Hematopoietic multipotent progenitor cell treated with erythropoietin and hydrocortisone succinate and interleukin-3 and kit ligand, for 8 days (in vitro differentiated cells): ENCODE measurements around the gene PCNX3.

Experiments
- DNase-seq: peaks from one replicate; pipeline ENCODE4 v3.0.0-alpha.2; 2015

PCNX3 gene

DNA sequence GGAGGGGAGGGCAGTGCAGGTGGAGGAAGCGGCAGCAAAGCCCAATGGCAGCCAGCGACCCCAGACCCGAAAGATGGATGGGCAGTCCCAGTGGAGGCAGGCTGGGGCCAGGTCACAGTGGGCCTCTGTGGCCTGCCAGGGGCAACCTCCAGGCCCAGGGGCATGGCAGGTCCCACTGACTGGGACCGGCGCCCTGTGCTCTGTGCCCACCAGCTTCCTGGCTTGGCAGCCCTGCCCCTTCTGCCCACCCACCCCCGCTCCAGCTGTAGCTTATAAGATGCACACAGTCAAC lies 15.7 kb upstream of the PCNX3 start:
- no peak for DNase-seq

- no peak for DNase-seq
These were observed 11.3 kb upstream of the PCNX3 start for GRCh38 chr11:65604258-65604657.

DNA sequence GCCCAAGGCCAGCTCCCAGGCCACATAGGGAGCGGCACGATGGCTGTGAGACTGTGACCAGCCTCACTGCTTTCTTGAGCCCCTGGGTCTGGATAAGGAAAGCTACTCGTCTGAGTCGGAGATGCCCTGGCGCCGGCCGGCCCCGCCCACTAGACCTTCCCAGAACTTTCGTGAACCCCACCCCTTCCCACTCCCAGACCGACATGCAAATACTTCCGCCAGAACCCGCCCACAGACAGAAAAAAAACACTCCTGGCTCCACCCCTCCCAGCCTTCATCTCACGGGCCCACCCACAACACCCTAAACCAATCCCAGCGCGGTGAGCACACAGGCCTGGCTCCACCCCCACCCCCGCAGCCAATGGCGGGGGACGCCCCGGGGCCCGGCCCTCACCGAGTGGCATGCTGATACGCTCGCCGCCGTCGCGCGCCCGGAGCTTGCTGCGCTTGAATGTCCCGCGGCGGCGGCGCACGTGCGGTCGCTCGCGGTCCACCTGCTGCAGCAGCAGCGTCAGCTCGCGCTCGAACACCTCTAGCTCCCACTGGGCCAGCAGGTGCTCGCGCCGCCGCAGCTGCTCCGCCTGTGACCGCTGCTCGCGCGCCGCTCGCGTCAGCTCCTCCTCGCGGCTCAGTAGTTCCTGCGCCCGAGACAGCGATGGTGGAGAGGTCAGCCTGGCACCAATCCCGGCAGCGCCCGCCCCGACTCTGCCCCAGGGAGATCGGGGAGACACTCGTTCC lies 8.5 kb upstream of the PCNX3 start:
- peak; percentile 38 for DNase-seq

DNA sequence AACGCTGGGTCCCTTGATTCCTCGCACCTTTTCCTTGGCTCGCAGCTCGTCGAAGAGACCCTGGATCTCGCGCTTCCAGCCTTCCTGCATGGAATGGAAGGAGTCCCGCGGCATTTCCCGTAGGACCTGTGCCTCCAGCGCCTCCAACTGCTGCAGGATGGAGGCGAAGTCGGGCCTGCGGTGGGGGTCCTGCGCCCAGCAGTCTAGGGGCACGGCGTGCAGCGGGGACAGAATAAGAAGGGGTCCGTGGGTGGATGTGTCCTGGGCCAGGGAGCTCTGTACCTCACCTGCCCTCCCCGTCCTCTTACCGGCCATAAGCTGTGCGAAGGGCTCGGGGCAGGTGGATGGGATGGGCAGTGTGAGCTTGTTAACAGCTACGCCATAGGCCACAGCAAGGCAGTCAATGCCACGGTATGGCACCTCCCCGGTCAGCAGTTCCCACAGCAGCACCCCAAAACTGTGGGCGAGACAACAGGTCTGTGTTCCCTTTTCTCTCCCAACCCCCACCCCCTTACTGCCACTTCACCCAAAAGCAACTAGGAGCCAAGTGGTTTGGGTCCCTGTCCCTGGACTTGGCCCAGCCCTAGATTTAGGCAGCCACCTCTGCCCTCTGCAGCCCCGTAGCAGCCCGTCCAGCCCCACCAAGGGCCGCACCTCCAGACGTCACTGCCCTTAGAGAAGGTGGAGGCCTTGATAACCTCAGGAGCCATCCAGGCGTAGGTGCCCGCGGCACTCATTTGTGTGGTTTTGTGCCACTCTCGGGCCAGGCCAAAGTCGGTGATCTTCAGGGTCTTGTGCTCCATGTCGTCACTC lies 7.8 kb upstream of the PCNX3 start:
- DNase-seq: no peak

DNA sequence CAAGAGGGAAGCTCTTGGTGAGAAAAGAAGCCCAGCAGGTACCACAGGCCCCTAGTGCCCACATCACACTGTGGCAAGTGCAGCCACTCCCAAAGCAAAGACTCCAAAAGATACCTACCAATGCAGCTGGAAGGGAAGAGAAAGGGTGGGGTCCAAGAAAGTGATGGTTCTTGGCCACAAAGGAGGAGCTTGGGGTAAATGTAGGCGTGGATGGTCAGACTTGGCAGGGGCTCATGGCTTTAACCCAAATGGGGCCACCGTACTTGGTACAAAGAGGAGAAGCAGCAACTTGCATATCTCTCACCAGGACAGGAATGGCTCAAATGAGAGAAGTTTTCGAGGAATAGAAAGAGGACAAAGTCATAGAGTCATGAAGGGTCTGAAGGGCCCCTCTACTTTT lies 6.3 kb upstream of the PCNX3 start:
- DNase-seq: peak; percentile 86

DNA sequence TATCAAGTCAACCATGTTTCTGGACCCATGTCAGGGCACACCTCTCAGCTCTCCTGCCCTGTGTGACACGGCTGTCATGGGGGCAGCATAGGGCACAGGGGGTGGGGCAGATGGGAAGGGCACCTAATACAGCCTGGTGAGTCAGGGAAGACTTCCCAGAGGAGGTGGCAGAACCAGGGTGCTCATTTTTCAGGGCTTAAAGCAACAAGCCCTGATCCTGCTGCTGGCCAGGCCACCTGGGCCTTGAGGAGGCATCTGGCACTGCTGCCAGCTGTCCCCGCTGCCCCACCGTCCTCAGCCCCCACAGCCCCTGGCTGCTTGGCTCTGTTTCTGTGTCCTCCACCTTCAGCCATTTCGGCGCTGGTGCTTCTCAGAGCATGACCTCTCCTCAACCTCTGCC lies 5.9 kb upstream of the PCNX3 start:
- no peak for DNase-seq

GRCh38 chr11:65610404-65610803 lies 5.2 kb upstream of the PCNX3 start:
- no peak for DNase-seq

DNA sequence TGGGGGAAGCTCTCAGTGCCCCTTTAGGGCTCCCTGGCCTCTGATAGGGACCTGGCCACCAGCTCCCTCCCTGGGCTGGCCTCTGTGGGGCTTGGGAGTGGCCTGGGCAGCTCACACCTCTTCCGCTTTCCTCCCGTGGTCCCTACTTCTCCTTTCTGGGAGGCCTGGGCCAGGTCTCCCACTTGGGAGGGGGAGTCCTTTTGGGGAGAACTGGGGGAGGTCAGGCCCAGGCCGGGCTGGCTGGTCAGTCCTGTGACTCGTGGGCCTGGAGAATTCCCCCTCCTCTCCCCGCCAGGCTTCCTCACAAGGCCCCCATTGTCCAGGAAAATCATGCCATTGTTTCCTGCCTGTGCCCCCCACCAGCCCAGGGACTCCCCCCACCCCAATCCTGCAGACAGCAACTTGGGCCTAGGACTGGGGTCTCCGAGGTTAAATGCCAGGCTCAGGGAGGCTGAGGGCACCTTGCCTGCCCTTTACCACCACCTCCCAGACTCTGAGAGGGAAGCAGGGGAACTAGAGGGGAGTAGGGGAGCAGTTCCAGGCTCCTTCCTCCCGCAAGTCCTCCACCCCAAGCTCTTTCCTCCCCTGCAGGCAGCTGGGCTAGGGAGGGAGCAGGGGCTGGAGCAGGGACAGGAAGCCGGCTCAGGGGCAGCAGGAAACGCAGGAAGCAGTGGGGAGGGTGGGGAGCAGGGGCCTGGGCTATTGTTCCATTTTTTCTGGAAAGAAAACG lies 4.4 kb upstream of the PCNX3 start:
- DNase-seq: peak; percentile 23

DNA sequence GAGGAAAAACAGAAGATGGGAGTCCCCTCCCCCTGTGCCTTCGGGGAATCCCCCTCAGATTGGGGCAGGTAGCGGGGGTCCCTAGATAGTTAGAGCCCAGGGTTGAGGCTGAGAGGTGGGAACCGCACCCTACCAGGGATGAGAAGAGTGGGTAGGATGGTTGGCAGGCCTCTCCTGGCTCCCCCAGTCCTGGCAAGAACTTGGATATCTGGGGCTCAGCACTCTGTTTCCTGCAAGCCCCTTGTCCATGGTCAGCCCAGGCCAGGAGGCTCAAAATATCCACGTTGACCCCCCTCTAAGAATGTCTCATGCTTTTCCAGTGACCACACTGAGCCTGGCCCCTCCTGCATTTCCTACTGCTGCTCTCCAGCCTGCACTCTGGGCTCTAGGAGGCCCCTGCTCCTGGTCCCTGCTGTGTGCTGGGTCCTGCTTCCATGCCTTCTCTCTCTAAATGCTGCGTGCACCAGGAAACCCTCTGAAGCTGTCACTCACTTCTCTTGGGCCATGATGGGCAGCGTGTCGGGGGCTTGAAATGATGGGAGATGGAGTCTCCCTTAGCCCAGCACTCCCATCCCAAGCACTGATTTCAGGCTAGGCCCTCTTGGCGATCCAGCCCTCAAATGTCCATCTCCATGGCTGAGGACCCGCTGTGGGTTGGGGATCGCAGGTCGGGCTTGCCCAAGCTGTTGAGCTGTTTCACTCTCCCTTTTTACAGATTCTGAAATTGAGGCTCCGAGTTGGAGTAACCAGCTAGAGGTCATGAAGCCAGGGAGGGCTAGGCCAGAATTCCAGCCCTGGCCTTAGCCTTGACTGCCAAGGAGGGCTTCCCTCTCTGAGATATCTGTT lies 3.6 kb upstream of the PCNX3 start:
- DNase-seq: no peak

GRCh38 chr11:65612691-65613090 lies 2.9 kb upstream of the PCNX3 start:
- DNase-seq: no peak

- no peak for DNase-seq
These were observed 2.3 kb upstream of the PCNX3 start for GRCh38 chr11:65613091-65613928.

DNA sequence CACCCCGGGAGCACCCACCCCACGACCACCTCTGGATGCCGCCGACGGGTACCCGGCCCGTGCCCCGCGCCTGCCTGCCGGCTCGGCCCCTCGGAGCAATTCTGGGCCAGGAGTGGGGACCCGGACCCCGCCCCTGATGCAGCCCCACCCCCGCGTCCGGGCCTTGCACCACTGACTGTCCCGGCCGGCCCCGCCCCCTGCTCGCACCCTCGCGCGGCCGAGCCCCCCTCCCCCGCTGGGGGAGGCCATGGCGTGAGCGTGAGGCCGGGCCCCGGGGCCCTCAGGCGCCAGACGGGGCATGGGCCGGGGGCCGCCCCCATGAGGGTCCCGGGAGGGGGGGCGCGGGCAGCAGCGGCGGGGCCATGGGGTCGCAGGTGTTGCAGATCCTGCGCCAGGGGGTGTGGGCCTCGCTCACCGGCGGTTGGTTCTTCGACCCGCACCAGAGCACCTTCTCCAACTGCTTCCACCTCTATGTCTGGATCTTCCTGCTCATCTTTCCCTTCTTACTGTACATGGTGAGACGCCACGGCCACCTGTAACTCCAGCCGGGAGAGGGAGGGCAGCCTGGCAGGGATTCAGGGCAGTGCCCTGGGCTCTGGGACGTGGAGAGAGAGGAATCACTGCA lies 486 bp downstream of the PCNX3 start:
- DNase-seq: peak; percentile 32

DNA sequence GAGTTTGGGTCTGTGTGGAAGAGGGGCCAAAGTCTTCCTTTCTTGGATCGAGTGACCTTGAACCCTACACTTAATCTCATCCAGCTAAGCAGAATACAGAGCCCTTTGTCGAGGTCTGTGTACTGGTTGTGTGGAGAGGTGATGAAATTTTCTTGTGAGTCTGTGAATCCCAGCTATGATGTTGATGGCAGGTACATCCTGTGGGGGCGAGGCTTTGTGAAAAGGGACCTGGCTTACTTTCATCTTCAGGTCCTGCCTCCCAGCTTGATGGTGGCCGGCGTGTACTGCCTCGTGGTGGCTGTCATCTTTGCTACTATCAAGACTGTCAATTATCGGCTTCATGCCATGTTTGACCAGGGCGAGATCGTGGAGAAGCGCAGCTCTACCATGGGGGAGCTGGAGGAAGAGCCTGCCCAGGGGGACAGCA lies 1.0 kb downstream of the PCNX3 start:
- no peak for DNase-seq

DNA sequence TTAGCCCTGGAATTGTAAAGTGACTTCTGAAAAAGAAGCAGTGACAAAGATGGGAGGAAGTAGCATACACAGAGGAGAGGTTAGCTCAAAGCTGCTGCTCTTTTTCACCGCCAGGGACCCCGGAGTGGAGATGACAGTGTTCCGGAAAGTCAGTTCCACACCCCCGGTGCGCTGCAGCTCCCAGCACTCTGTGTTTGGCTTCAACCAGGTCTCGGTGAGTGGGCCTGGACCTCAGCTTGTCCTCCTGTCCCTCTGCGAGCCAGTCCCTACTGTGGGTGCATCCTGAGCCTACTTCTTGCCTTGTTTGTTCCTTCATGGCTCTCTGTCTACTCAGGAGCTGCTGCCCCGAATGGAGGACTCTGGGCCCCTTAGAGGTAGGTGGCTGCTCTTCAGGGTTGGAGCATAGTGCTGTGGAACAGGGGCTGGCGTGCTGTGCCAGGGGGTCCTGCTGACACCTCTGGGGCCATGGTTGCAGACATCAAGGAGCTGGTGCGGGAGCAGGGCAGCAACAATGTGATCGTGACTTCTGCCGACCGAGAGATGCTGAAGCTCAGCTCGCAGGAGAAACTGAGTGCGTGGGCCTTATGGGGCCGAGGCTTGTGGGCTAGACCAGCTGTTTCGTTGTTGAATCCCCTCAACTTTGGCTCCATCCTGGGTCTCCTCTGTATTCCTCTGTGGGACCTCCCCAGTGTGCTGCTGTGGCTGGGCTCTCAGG lies 1.7 kb downstream of the PCNX3 start:
- no peak for DNase-seq

GRCh38 chr11:65617990-65618751 lies 2.6 kb downstream of the PCNX3 start:
- no peak for DNase-seq

- no peak for DNase-seq
These were observed 3.2 kb downstream of the PCNX3 start for GRCh38 chr11:65618763-65619162.

DNA sequence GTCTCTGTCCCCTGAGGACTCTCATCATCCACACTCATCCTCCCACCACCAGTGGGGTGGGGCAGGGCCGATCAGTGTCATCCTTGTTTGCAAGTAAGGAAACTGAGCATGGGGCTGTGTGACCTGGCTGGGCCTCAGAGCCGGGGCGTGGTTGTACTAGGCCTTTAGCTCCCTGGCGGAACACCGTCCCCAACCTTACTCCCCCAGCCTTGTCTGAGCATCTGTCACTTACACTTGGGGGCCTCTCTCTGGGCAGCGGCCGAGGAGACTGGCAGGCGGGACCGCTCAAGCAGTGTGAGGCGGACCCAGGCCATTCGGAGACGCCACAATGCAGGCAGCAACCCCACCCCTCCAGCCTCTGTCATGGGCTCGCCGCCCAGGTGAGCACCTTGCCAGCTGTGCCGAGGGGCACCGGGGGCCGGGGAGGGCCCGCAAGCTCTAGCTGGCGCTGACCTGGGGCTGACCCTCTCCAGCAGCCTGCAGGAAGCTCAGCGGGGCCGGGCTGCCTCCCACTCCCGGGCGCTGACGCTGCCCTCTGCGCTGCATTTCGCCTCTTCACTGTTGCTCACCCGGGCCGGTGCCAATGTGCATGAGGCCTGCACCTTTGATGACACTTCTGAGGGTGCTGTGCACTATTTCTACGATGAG lies 3.8 kb downstream of the PCNX3 start:
- no peak for DNase-seq

GRCh38 chr11:65620666-65621065 lies 5.1 kb downstream of the PCNX3 start:
- no peak for DNase-seq

- no peak for DNase-seq
These were observed 5.9 kb downstream of the PCNX3 start for GRCh38 chr11:65621460-65621859.

- DNase-seq: no peak
These were observed 6.4 kb downstream of the PCNX3 start for GRCh38 chr11:65622011-65622410.
